Measurements from ENCODE around the gene JADE1.

JADE1 gene

DNA sequence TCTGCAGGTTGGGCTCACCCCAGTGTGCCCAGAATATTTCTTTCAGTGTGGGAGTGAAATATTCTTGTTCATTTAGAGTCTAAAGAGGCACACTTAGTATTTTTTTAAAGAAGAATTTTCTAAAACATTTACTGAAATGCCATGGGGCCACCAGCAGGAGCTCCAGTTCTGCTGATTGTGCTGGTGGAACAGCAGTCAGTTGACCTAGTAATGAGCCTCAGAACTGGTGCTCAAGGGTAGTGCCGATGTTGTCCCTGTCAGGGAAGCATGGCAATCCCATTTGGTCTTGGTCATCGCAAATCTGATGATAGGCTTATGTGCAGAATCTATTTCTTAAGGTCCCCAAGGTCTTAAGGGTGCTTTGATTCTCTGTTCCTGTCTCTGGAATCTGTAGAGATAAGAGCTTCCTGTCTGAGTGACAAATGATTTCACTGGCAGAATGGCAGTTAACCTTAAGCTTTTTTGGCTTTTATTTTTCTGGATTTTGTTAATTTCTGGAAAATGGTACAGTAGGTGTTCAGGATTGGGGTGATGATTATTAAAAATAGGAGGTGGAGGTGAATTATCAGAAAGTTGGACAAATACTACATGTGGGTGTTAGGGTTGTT is 31.3 kb downstream of the JADE1 start:
- no peak for DNase-seq (ENCODE audit: low read depth)
- TF ChIP-seq, protein P1, sequence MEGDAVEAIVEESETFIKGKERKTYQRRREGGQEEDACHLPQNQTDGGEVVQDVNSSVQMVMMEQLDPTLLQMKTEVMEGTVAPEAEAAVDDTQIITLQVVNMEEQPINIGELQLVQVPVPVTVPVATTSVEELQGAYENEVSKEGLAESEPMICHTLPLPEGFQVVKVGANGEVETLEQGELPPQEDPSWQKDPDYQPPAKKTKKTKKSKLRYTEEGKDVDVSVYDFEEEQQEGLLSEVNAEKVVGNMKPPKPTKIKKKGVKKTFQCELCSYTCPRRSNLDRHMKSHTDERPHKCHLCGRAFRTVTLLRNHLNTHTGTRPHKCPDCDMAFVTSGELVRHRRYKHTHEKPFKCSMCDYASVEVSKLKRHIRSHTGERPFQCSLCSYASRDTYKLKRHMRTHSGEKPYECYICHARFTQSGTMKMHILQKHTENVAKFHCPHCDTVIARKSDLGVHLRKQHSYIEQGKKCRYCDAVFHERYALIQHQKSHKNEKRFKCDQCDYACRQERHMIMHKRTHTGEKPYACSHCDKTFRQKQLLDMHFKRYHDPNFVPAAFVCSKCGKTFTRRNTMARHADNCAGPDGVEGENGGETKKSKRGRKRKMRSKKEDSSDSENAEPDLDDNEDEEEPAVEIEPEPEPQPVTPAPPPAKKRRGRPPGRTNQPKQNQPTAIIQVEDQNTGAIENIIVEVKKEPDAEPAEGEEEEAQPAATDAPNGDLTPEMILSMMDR (IDR thresholded peaks at IDR 0.05; ENCODE audit: low read depth, low read length, missing control alignments), result no peak
- H3K4me3 ChIP-seq (ENCODE audit: low read depth, low read length), result no peak overlapping the region

DNA sequence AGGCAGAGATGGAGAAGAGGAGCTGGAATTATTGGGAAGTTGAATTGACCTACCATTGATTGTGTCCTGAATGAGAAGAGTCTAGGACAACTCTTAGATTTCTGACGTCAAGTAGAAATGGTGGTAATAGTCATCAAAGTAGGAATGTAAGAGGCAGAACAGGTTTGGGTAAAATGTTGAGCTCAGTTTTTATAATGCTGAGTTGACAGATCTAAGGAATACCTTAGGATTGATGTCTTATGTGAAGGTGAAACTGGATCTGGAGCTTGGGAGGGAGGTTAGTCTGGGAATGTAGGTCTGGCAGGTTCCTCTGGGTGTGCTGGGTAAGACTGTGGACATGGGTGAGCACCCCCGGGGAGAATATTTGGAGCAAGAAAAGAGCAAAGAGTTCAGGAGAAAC is 31.9 kb downstream of the JADE1 start:
- H3K4me3 ChIP-seq (ENCODE audit: low read depth, low read length), result no peak overlapping the region
- DNase-seq (ENCODE audit: low read depth), result no peak
- TF ChIP-seq, protein P1 (IDR thresholded peaks at IDR 0.05; ENCODE audit: low read depth, low read length, missing control alignments), result no peak

DNA sequence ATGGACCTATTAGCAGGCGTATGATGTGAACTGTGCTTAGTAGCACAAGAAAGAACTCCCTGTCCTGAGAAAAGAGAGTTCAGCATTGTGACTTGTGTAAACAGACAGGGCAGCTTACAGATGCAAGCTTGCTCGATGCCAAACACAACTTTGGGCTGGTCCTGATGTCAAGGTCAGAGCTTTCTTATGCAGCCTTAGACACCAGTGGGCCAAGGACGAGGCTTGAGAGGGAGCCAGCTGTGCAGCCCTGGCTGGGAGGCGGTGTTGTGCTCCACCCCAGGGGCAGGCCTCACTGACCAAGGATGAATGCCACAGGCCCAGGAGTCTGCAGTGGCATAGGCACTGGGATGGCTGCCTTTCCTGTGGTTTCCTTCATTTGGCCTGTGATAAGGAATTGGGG is 35.4 kb downstream of the JADE1 start:
- DNase-seq (ENCODE audit: low read depth), result no peak
- no peak overlapping the region for H3K4me3 ChIP-seq (ENCODE audit: low read depth, low read length)
- TF ChIP-seq, protein P1 (IDR thresholded peaks at IDR 0.05; ENCODE audit: low read depth, low read length, missing control alignments), result no peak

DNA sequence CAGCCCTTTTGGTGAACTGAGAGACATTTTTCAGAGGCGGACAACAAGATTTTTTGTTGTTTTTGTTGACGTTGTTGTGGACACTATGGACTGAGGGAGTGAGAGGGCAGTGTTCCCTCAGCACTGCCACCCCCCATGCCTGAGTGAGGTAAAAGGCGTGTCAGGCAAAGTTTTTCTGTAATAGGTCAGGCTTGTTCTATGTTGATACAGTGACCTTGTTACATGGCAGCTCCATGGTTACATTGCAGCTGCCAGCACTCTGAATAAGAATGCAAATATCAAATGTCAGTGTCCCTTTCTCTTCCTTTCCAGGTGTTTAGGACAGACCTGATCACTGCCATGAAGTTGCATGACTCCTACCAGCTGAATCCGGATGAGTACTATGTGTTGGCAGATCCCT is 36.6 kb downstream of the JADE1 start:
- no peak overlapping the region for H3K4me3 ChIP-seq (ENCODE audit: low read depth, low read length)
- DNase-seq (ENCODE audit: low read depth), result no peak
- TF ChIP-seq, protein P1 (IDR thresholded peaks at IDR 0.05; ENCODE audit: low read depth, low read length, missing control alignments), result no peak

DNA sequence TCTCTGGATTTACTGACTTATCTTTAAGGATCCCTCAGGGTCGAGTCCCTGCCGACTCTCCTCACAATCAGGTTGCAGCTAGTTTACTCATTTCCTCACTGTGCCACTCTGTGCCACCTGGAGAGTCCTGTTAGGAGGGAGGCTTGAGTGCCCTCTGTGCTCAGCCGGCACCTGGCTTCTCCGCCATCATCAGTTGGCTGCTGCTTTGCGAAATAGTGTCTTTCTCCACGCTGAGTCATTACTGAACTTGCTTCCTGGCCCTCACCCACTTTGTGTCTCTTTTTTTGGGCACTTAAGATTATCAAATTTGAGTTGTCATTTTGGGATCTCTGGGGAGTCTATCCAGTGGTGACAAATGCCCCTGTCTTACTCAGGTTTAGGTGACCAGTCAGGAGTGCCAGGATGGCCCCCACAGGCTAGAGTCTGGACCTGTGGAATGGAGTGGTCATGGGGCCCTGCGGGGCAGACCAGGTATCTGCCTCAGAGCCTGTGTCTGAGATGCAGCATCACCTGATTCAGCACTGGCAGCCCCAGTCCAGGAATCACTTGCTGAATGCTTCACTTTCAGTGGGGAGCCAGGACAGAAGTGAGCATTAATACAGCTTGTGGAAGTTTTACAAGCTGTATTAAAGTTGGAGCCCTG is 37.7 kb downstream of the JADE1 start:
- TF ChIP-seq, protein P1 (IDR thresholded peaks at IDR 0.05; ENCODE audit: low read depth, low read length, missing control alignments), result no peak
- H3K4me3 ChIP-seq (ENCODE audit: low read depth, low read length), result no peak overlapping the region
- DNase-seq (ENCODE audit: low read depth), result no peak

DNA sequence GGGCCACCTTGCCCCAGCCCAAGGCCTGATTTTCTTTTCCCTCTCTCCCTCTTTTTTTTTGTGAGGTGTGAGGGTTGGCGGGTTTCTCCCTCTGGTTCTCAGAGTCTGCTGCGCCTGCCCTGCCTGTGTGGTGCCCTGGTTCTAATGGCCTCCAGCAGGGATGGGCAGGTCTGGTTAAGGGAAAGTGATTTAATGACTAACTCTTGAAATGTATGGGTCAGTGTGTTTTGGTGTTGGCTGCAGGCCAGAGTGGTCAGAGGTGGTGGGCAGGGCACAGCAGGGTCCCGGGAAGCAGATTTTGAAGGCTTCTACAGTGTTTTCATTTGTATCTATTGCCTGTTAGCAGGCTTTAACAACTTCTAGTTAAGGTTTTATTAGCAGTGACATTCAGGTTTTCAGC is 39.0 kb downstream of the JADE1 start:
- DNase-seq (ENCODE audit: low read depth), result no peak
- TF ChIP-seq, protein P1 (IDR thresholded peaks at IDR 0.05; ENCODE audit: low read depth, low read length, missing control alignments), result no peak
- no peak overlapping the region for H3K4me3 ChIP-seq (ENCODE audit: low read depth, low read length)

DNA sequence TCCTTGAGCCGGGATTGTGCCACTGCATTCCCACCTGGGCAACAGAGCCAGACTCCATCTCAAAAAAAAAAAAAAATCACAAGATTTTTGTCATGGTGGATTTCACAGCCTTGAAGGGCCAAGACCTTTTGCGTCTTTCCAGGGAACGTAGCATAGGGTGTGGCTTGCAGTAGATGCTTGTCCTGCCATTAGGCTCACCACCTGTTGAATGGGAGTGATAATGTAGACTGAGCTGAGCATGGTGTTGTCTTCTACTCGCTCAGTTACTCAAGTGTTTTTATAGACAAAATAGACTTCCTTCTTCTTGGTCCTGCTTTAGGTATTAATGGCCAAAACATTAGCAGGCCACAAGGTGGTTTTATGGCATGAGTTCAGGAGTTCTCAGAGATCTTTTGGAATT is 40.8 kb downstream of the JADE1 start:
- no peak for DNase-seq (ENCODE audit: low read depth)
- TF ChIP-seq, protein P1 (IDR thresholded peaks at IDR 0.05; ENCODE audit: low read depth, low read length, missing control alignments), result no peak
- no peak overlapping the region for H3K4me3 ChIP-seq (ENCODE audit: low read depth, low read length)
